SK-N-MC (cell line): ENCODE results near the gene TFAM.

ENCODE experiments used
- DNase-seq: peaks from one replicate; pipeline ENCODE4 v3.0.0-alpha.2; 2011; ENCODE audit warnings: low read depth, low spot score
- H3K27ac ChIP-seq: fragments of 200-600 bp; sonication (generic); 2 replicates; pipeline ENCODE4 v1.5.1; 2016; ENCODE audit warnings: mixed run types
- H3K36me3 ChIP-seq: fragments of 200-600 bp; sonication (generic); 2 replicates; pipeline ENCODE4 v1.6.1; 2017; ENCODE audit warnings: antibody characterized with exemption, low read length, mixed read lengths; ENCODE audit not compliant: insufficient read depth
- H3K4me3 ChIP-seq: fragments of 200-600 bp; sonication (generic); 2 replicates; pipeline ENCODE4 v1.5.1; 2016
- H3K9ac ChIP-seq: fragments of 200-600 bp; sonication (generic); 2 replicates; pipeline ENCODE4 v1.8.0; 2017; ENCODE audit warnings: mixed run types, mixed read lengths; ENCODE audit not compliant: insufficient read length
- H3K9me3 ChIP-seq: fragments of 200-600 bp; sonication (generic); 2 replicates; pipeline ENCODE4 v1.6.1; 2017; ENCODE audit warnings: low read depth, mild to moderate bottlenecking, antibody characterized with exemption, low read length, moderate library complexity, mixed read lengths
- EZH2 ChIP-seq: fragments of 200-600 bp; sonication (generic); IDR thresholded peaks from one replicate; pipeline ENCODE4 v1.6.1; 2017; ENCODE audit warnings: antibody characterized with exemption
- FOXP2 ChIP-seq: optimal IDR thresholded peaks from 2 replicates; pipeline ENCODE3; 2011; ENCODE audit warnings: mild to moderate bottlenecking, moderate library complexity; ENCODE audit not compliant: insufficient read depth; ENCODE audit errors: extremely low read length, control extremely low read depth
- POLR2AphosphoS5 ChIP-seq: IDR thresholded peaks from 2 replicates; pipeline ENCODE4 v1.6.1; 2012; ENCODE audit warnings: mild to moderate bottlenecking, low read depth, low read length, borderline replicate concordance

Gene TFAM

GRCh38 chr10:58362027-58362789 is 23.0 kb upstream of the TFAM start:
- Histone ChIP-seq H3K36me3 (no peaks in the 10 kb centered on the region), H3K27ac (no peak overlapping the region), H3K9me3 (no peaks in the 10 kb centered on the region), H3K9ac (no peak overlapping the region), H3K4me3 (no peak overlapping the region)
- no peak for DNase-seq
- no peak for TF ChIP-seq EZH2
- TF ChIP-seq POLR2AphosphoS5 = no peak
- TF ChIP-seq FOXP2 = no peak

GRCh38 chr10:58367069-58367468 is 18.1 kb upstream of the TFAM start:
- no peak for TF ChIP-seq POLR2AphosphoS5
- TF ChIP-seq EZH2 = no peak
- TF ChIP-seq FOXP2 = no peak
- H3K9ac ChIP-seq = no peak overlapping the region
- H3K27ac ChIP-seq = no peak overlapping the region
- DNase-seq = no peak
- no peak overlapping the region for H3K4me3 ChIP-seq
- H3K36me3 ChIP-seq = no peaks in the 10 kb centered on the region
- H3K9me3 ChIP-seq = no peaks in the 10 kb centered on the region

- Histone ChIP-seq H3K27ac (no peak overlapping the region), H3K4me3 (no peak overlapping the region), H3K9ac (no peak overlapping the region), H3K9me3 (no peaks in the 10 kb centered on the region), H3K36me3 (no peaks in the 10 kb centered on the region)
- no peak for DNase-seq
- TF ChIP-seq POLR2AphosphoS5 (no peak), FOXP2 (no peak), EZH2 (no peak)
Observed at GRCh38 chr10:58371473-58371872, 13.7 kb upstream of the TFAM start.

GRCh38 chr10:58372607-58373441 is 12.4 kb upstream of the TFAM start:
- H3K4me3 ChIP-seq = no peak overlapping the region
- DNase-seq = no peak
- no peak overlapping the region for H3K9ac ChIP-seq
- H3K27ac ChIP-seq = no peak overlapping the region
- TF ChIP-seq EZH2 = no peak
- no peak for TF ChIP-seq FOXP2
- no peak for TF ChIP-seq POLR2AphosphoS5
- H3K9me3 ChIP-seq = no peaks in the 10 kb centered on the region
- no peaks in the 10 kb centered on the region for H3K36me3 ChIP-seq

- Histone ChIP-seq H3K27ac (no peak overlapping the region), H3K36me3 (no peaks in the 10 kb centered on the region), H3K4me3 (no peak overlapping the region), H3K9ac (no peak overlapping the region), H3K9me3 (no peaks in the 10 kb centered on the region)
- TF ChIP-seq POLR2AphosphoS5 (no peak), EZH2 (no peak), FOXP2 (no peak)
- no peak for DNase-seq
Observed at GRCh38 chr10:58373442-58373827, 11.8 kb upstream of the TFAM start.

GRCh38 chr10:58382489-58382995 is 2.7 kb upstream of the TFAM start:
- Histone ChIP-seq H3K36me3 (peaks cover 4% of the 10 kb centered on the region; the same call in 1 of the 2 replicates), H3K4me3 (no peak overlapping the region), H3K9me3 (no peaks in the 10 kb centered on the region), H3K9ac (no peak overlapping the region), H3K27ac (no peak overlapping the region)
- no peak for DNase-seq
- no peak for TF ChIP-seq FOXP2

GRCh38 chr10:58384095-58384494 is 1.1 kb upstream of the TFAM start:
- Histone ChIP-seq H3K36me3 (peaks cover 19% of the 10 kb centered on the region), H3K9me3 (no peaks in the 10 kb centered on the region), H3K4me3 (no peak overlapping the region), H3K9ac (no peak overlapping the region), H3K27ac (no peak overlapping the region)
- no peak for TF ChIP-seq EZH2
- no peak for DNase-seq

GRCh38 chr10:58384544-58384998 is 639 bp upstream of the TFAM start:
- no peak for DNase-seq
- H3K9me3 ChIP-seq = no peaks in the 10 kb centered on the region
- peak overlapping the region; percentile 71 for H3K9ac ChIP-seq
- TF ChIP-seq EZH2 = no peak
- TF ChIP-seq POLR2AphosphoS5 = no peak
- TF ChIP-seq FOXP2 = no peak
- peaks cover 24% of the 10 kb centered on the region for H3K36me3 ChIP-seq
- H3K27ac ChIP-seq = no peak overlapping the region
- H3K4me3 ChIP-seq = peak overlapping the region; percentile 89
